IMR-90 (cell line): Measurements from ENCODE around the gene EMSY.
"Not testable (repeated sequence)": the region's sequence is repeated elsewhere in the genome, so short reads cannot be mapped to it uniquely, and the experiment has no call there.

ENCODE experiments used
- BHLHE40 ChIP-seq: fragments of 150-350 bp; IDR thresholded peaks from 2 replicates; pipeline ENCODE4 v1.6.1; 2016; ENCODE audit warnings: mild to moderate bottlenecking, low read depth, low read length
- CEBPB ChIP-seq: IDR thresholded peaks from 2 replicates; pipeline ENCODE4 v1.6.1; 2012; ENCODE audit warnings: low read depth, low read length, improper control_type of control experiment
- CTCF ChIP-seq: conservative IDR thresholded peaks from 2 replicates; pipeline ENCODE4 v1.5.1; 2012; ENCODE audit warnings: mild to moderate bottlenecking, low read depth, low read length, improper control_type of control experiment
- FOS ChIP-seq: fragments of 150-350 bp; IDR thresholded peaks from 2 replicates; pipeline ENCODE4 v1.6.1; 2016; ENCODE audit warnings: low read depth, low read length
- MAFK ChIP-seq: IDR thresholded peaks from 2 replicates; pipeline ENCODE4 v1.6.1; 2012; ENCODE audit warnings: low read depth, low read length, improper control_type of control experiment
- MXI1 ChIP-seq: IDR thresholded peaks from 2 replicates; pipeline ENCODE4 v1.6.1; 2012; ENCODE audit warnings: low read depth, mild to moderate bottlenecking, low read length, moderate library complexity, borderline replicate concordance
- POLR2A ChIP-seq: IDR thresholded peaks from 2 replicates; pipeline ENCODE4 v1.6.1; 2012; ENCODE audit warnings: mild to moderate bottlenecking, low read depth, low read length
- RAD21 ChIP-seq: IDR thresholded peaks from 2 replicates; pipeline ENCODE4 v1.6.1; 2012; ENCODE audit warnings: low read length, improper control_type of control experiment
- RCOR1 ChIP-seq: IDR thresholded peaks from 2 replicates; pipeline ENCODE4 v1.6.1; 2012; ENCODE audit warnings: mild to moderate bottlenecking, low read length, improper control_type of control experiment; ENCODE audit not compliant: insufficient replicate concordance
- RFX5 ChIP-seq: IDR thresholded peaks from 2 replicates; pipeline ENCODE4 v1.8.0; 2012; ENCODE audit warnings: low read depth, mild to moderate bottlenecking, low read length, moderate library complexity
- SMC3 ChIP-seq: fragments of 150-350 bp; IDR thresholded peaks from 2 replicates; pipeline ENCODE4 v1.6.1; 2016; ENCODE audit warnings: low read depth, mild to moderate bottlenecking, antibody characterized with exemption, low read length, moderate library complexity
- USF2 ChIP-seq: fragments of 150-350 bp; IDR thresholded peaks from 2 replicates; pipeline ENCODE4 v1.6.1; 2017; ENCODE audit warnings: mild to moderate bottlenecking, antibody characterized with exemption, low read length, low read depth

GRCh38 chr11:76401484-76401883, 43.3 kb upstream of the EMSY start:
- TF ChIP-seq CTCF, POLR2A, RAD21, SMC3, USF2, MAFK, CEBPB, MXI1, FOS, RFX5, BHLHE40, RCOR1: not testable (repeated sequence)
